CD4-positive, alpha-beta memory T cell (primary cell): ENCODE measurements around the gene PAM. TPM values are rescaled to one million over a fixed set of nuclear protein-coding genes. Genes with fewer than 3 reads are reported as not detected.
"Not testable (repeated sequence)": the region's sequence is repeated elsewhere in the genome, so short reads cannot be mapped to it uniquely, and the experiment has no call there.

ENCODE experiments used
- CTCF ChIA-PET: fragments of 350-600 bp; sonication (Branson Sonifier 250); formaldehyde crosslinking; loops from one replicate; lab custom pipeline; 2021; ENCODE audit warnings: inconsistent platforms; ENCODE audit not compliant: partially characterized antibody; lab: Charles Lee
- POLR2A ChIA-PET: fragments of 350-600 bp; sonication (Branson Sonifier 250); formaldehyde crosslinking; loops from one replicate; lab custom pipeline; 2021; ENCODE audit not compliant: partially characterized antibody; lab: Charles Lee
- DNase-seq, 5 donors: peaks; one replicate each; pipeline versions ENCODE4 v3.0.0 to v3.0.0-alpha.2; 2020 to 2022; ENCODE audit warnings: mixed read lengths in 1 of 5
- H3K27ac ChIP-seq: one replicate; pipeline ENCODE4 v1.7.0; 2013; ENCODE audit warnings: low read depth, low read length
- H3K27me3 ChIP-seq: 2 replicates; pipeline ENCODE4 v1.7.0; 2013; ENCODE audit warnings: mild to moderate bottlenecking, low read length, moderate library complexity; ENCODE audit not compliant: insufficient read depth
- H3K36me3 ChIP-seq: 2 replicates; pipeline ENCODE4 v1.7.0; 2013; ENCODE audit warnings: mild to moderate bottlenecking, low read length, moderate library complexity; ENCODE audit not compliant: insufficient read depth
- H3K4me1 ChIP-seq: 2 replicates; pipeline ENCODE4 v1.7.0; 2013; ENCODE audit warnings: mild to moderate bottlenecking, low read length, moderate library complexity; ENCODE audit not compliant: insufficient read depth
- H3K4me3 ChIP-seq, 2 donors: one replicate each; pipeline ENCODE4 v1.7.0; 2013; ENCODE audit warnings: low read length in 2 of 2, mild to moderate bottlenecking in 1 of 2
- H3K9me3 ChIP-seq, 2 donors: one replicate each; pipeline ENCODE4 v1.7.0; 2013; ENCODE audit warnings: low read length in 2 of 2, control low read depth in 1 of 2; ENCODE audit not compliant: control insufficient read depth in 1 of 2
- H3K27ac Mint-ChIP-seq, 7 donors: one replicate each; pipeline ENCODE4 v1.8.0; 2020 to 2021; ENCODE audit warnings: mixed read lengths in 7 of 7, mild to moderate bottlenecking in 6 of 7, inconsistent platforms in 3 of 7, moderate library complexity in 3 of 7
- H3K27me3 Mint-ChIP-seq, 2 donors: one replicate each; pipeline ENCODE4 v1.8.0; 2020 to 2021; ENCODE audit warnings: mixed read lengths in 2 of 2
- H3K36me3 Mint-ChIP-seq, 2 donors: one replicate each; pipeline ENCODE4 v1.8.0; 2020 to 2021; ENCODE audit warnings: mixed read lengths in 2 of 2, inconsistent platforms in 1 of 2, mild to moderate bottlenecking in 1 of 2
- H3K4me1 Mint-ChIP-seq, 4 donors: one replicate each; pipeline ENCODE4 v1.8.0; 2020 to 2021; ENCODE audit warnings: mixed read lengths in 4 of 4, mild to moderate bottlenecking in 1 of 4
- H3K4me3 Mint-ChIP-seq, 8 donors: one replicate each; pipeline ENCODE4 v1.8.0; 2020 to 2021; ENCODE audit warnings: mixed read lengths in 8 of 8, mild to moderate bottlenecking in 7 of 8, moderate library complexity in 6 of 8, inconsistent platforms in 3 of 8
- H3K9me3 Mint-ChIP-seq, 8 donors: one replicate each; pipeline ENCODE4 v1.8.0; 2020 to 2021; ENCODE audit warnings: mixed read lengths in 8 of 8, mild to moderate bottlenecking in 5 of 8, inconsistent platforms in 3 of 8, moderate library complexity in 1 of 8
- intact Hi-C: fragments of 100-400 bp; cut with micrococcal nuclease; formaldehyde crosslinking; loops from one replicate; pipeline ENCODE4 v1.15.1; 2023
- polyA plus RNA-seq, 2 donors: library from polyadenylated mRNA; unstranded; fragments of 300-500 nt; fragmentation: Illumina TruSeq; gene quantifications; one replicate each; pipeline ENCODE4 v1.2.3, GENCODE V29; 2021
- total RNA-seq, 2 experiments: library from RNA; stranded (reverse); gene quantifications; one replicate each; pipeline ENCODE4 v1.2.3, GENCODE V29; 2021

PAM gene
- total and polyA plus RNA-seq, 4 experiments from 2014 or later, result 25.8 to 31.0 (median 28.7) TPM

- no peak overlapping the region for H3K27ac ChIP-seq
- ChIA-PET POLR2A (no interaction called here), CTCF (no interaction called here)
- intact Hi-C loops, result no loop called here
- Mint-ChIP-seq H3K9me3 (no peaks in the 10 kb centered on the region), H3K27ac (no peak overlapping the region), H3K4me1 (peaks cover 0 to 8% (median under 1%) of the 10 kb centered on the region in 4 donors), H3K4me3 (no peak overlapping the region), H3K27me3 (no peaks in the 10 kb centered on the region), H3K36me3 (peaks cover 3 to 19% of the 10 kb centered on the region in 2 donors)
- no peak overlapping the region for H3K4me3 ChIP-seq
- H3K27me3 ChIP-seq, result no peaks in the 10 kb centered on the region
- H3K9me3 ChIP-seq, result no peaks in the 10 kb centered on the region
- no peaks in the 10 kb centered on the region for H3K36me3 ChIP-seq
- H3K4me1 ChIP-seq, result no peaks in the 10 kb centered on the region
- no peak for DNase-seq
Measured at GRCh38 chr5:102991802-102992201, 236.7 kb downstream of the PAM start.

GRCh38 chr5:102996011-102996575 lies 241.0 kb downstream of the PAM start:
- CTCF ChIA-PET, result no interaction called here

GRCh38 chr5:102998224-102998623 lies 243.1 kb downstream of the PAM start:
- intact Hi-C loops, result no loop called here

More at GRCh38 chr5:102996011-102996575, 241.0 kb downstream of the PAM start:
- no peaks in the 10 kb centered on the region for H3K9me3 ChIP-seq
- H3K27ac Mint-ChIP-seq, result no peak overlapping the region
- no peaks in the 10 kb centered on the region for H3K4me1 ChIP-seq
- POLR2A ChIA-PET, result no interaction called here
- no peak overlapping the region for H3K4me3 ChIP-seq
- H3K4me3 Mint-ChIP-seq, result no peak overlapping the region
- H3K36me3 Mint-ChIP-seq, result peaks cover 7 to 45% of the 10 kb centered on the region in 2 donors
- H3K27me3 Mint-ChIP-seq, result no peaks in the 10 kb centered on the region
- intact Hi-C loops, result no loop called here
- H3K9me3 Mint-ChIP-seq, result peaks cover 0 to 5% (median 1%) of the 10 kb centered on the region in 8 donors
- H3K27ac ChIP-seq, result no peak overlapping the region
- DNase-seq, result no peak
- H3K27me3 ChIP-seq, result no peaks in the 10 kb centered on the region
- H3K36me3 ChIP-seq, result no peaks in the 10 kb centered on the region
- peaks cover 0 to 5% (median under 1%) of the 10 kb centered on the region in 4 donors for H3K4me1 Mint-ChIP-seq

GRCh38 chr5:102999191-102999590 lies 244.1 kb downstream of the PAM start:
- no peak overlapping the region for H3K4me3 Mint-ChIP-seq
- no peaks in the 10 kb centered on the region for H3K27me3 Mint-ChIP-seq

More at GRCh38 chr5:102998224-102998623, 243.1 kb downstream of the PAM start:
- Mint-ChIP-seq H3K27me3 (no peaks in the 10 kb centered on the region), H3K4me1 (peaks cover 0 to 5% (median under 1%) of the 10 kb centered on the region in 4 donors), H3K27ac (no peak overlapping the region), H3K9me3 (peaks cover 0 to 5% (median 1%) of the 10 kb centered on the region in 8 donors), H3K36me3 (peaks cover 5 to 40% of the 10 kb centered on the region in 2 donors), H3K4me3 (no peak overlapping the region)
- POLR2A ChIA-PET, result no interaction called here
- H3K4me3 ChIP-seq, result no peak overlapping the region
- H3K27ac ChIP-seq, result no peak overlapping the region
- no peak for DNase-seq
- no peaks in the 10 kb centered on the region for H3K9me3 ChIP-seq
- CTCF ChIA-PET, result no interaction called here
- H3K36me3 ChIP-seq, result no peaks in the 10 kb centered on the region
- H3K4me1 ChIP-seq, result no peaks in the 10 kb centered on the region
- H3K27me3 ChIP-seq, result no peaks in the 10 kb centered on the region

GRCh38 chr5:102999621-103000020 lies 244.5 kb downstream of the PAM start:
- H3K4me1 Mint-ChIP-seq, H3K9me3 ChIP-seq, H3K4me3 Mint-ChIP-seq, H3K27me3 ChIP-seq, POLR2A ChIA-PET, H3K27me3 Mint-ChIP-seq, H3K9me3 Mint-ChIP-seq, H3K27ac ChIP-seq, H3K4me1 ChIP-seq, H3K4me3 ChIP-seq, intact Hi-C loops, H3K36me3 ChIP-seq, DNase-seq, CTCF ChIA-PET, H3K27ac Mint-ChIP-seq: not testable (repeated sequence)
- H3K36me3 Mint-ChIP-seq, result peaks cover 5 to 30% of the 10 kb centered on the region in 2 donors

More at GRCh38 chr5:102999191-102999590, 244.1 kb downstream of the PAM start:
- no peaks in the 10 kb centered on the region for H3K36me3 ChIP-seq
- no peaks in the 10 kb centered on the region for H3K27me3 ChIP-seq
- peaks cover 5 to 31% of the 10 kb centered on the region in 2 donors for H3K36me3 Mint-ChIP-seq
- CTCF ChIA-PET, result no interaction called here
- intact Hi-C loops, result no loop called here
- peaks cover 0 to 5% (median under 1%) of the 10 kb centered on the region in 4 donors for H3K4me1 Mint-ChIP-seq
- H3K4me1 ChIP-seq, result no peaks in the 10 kb centered on the region
- no peak overlapping the region for H3K4me3 ChIP-seq
- H3K9me3 Mint-ChIP-seq, result peaks cover 0 to 5% (median 1%) of the 10 kb centered on the region in 8 donors
- H3K27ac ChIP-seq, result no peak overlapping the region
- H3K27ac Mint-ChIP-seq, result no peak overlapping the region
- POLR2A ChIA-PET, result no interaction called here
- no peaks in the 10 kb centered on the region for H3K9me3 ChIP-seq
- DNase-seq, result no peak

- Histone ChIP-seq H3K4me1 (no peaks in the 10 kb centered on the region), H3K4me3 (no peak overlapping the region), H3K27ac (no peak overlapping the region), H3K27me3 (no peaks in the 10 kb centered on the region), H3K36me3 (no peaks in the 10 kb centered on the region), H3K9me3 (no peaks in the 10 kb centered on the region)
- H3K4me3 Mint-ChIP-seq, result no peak overlapping the region
- no peak overlapping the region for H3K27ac Mint-ChIP-seq
- H3K4me1 Mint-ChIP-seq, result peaks cover 0 to 5% (median 0%) of the 10 kb centered on the region in 4 donors
- intact Hi-C loops, result no loop called here
- H3K36me3 Mint-ChIP-seq, result peaks cover 5 to 26% of the 10 kb centered on the region in 2 donors
- CTCF ChIA-PET, result no interaction called here
- POLR2A ChIA-PET, result no interaction called here
- no peaks in the 10 kb centered on the region for H3K27me3 Mint-ChIP-seq
- no peak for DNase-seq
- peaks cover 0 to 5% (median 1%) of the 10 kb centered on the region in 8 donors for H3K9me3 Mint-ChIP-seq
Measured at GRCh38 chr5:103000089-103000488, 245.0 kb downstream of the PAM start.

- H3K9me3 ChIP-seq, result no peaks in the 10 kb centered on the region
- peaks cover 8 to 23% of the 10 kb centered on the region in 2 donors for H3K36me3 Mint-ChIP-seq
- ChIA-PET POLR2A (no interaction called here), CTCF (no interaction called here)
- intact Hi-C loops, result no loop called here
- no peaks in the 10 kb centered on the region for H3K27me3 ChIP-seq
- no peaks in the 10 kb centered on the region for H3K36me3 ChIP-seq
- peaks cover 0 to 5% (median 1%) of the 10 kb centered on the region in 8 donors for H3K9me3 Mint-ChIP-seq
- no peaks in the 10 kb centered on the region for H3K4me1 Mint-ChIP-seq
- no peaks in the 10 kb centered on the region for H3K27me3 Mint-ChIP-seq
- H3K27ac Mint-ChIP-seq, result no peak overlapping the region
- DNase-seq, result no peak
- H3K4me3 Mint-ChIP-seq, result no peak overlapping the region
- no peak overlapping the region for H3K4me3 ChIP-seq
- H3K27ac ChIP-seq, result no peak overlapping the region
- no peaks in the 10 kb centered on the region for H3K4me1 ChIP-seq
Measured at GRCh38 chr5:103003872-103004271, 248.8 kb downstream of the PAM start.
